IMR-90 (cell line): ENCODE measurements around the gene PAX5. TPM values are rescaled to one million over a fixed set of nuclear protein-coding genes. Genes with fewer than 3 reads are reported as not detected.

ENCODE experiments used
- ATAC-seq: fragments of 200-7000 bp; cut with Tn5 transposase; 2 replicates; pipeline ENCODE4 v1.9.1; 2020; ENCODE audit warnings: low read depth, mild to moderate bottlenecking, moderate library complexity
- BruUV-seq: library from RNA; stranded (reverse); fragments of 400-500 nt; replicated peaks from 2 replicates; lab custom pipeline; 2021; lab: Mats Ljungman, UMichigan
- CTCF ChIA-PET: fragments of 300-600 bp; formaldehyde crosslinking; extraction: SDS; loops from one replicate; lab custom pipeline; 2021; ENCODE audit warnings: antibody characterized with exemption; lab: Yijun Ruan, JAX
- POLR2A ChIA-PET: fragments of 300-600 bp; sonication (Branson Sonifier 250); formaldehyde crosslinking; loops from one replicate; lab custom pipeline; 2022; ENCODE audit warnings: antibody characterized with exemption; ENCODE audit not compliant: unreplicated experiment; lab: Charles Lee
- DNase-seq: peaks from one replicate; pipeline ENCODE4 v3.0.0; 2013
- H2AFZ ChIP-seq: replicated peaks from 2 replicates; pipeline ENCODE3; 2013; ENCODE audit warnings: low read length, mild to moderate bottlenecking; ENCODE audit not compliant: poor library complexity
- H2AK5ac ChIP-seq: 2 replicates; pipeline ENCODE4 v1.6.1; 2013; ENCODE audit warnings: low read depth, low read length, inconsistent platforms
- H2AK9ac ChIP-seq: replicated peaks from 2 replicates; pipeline ENCODE3; 2013; ENCODE audit warnings: mild to moderate bottlenecking, low read depth, low read length, moderate library complexity; ENCODE audit not compliant: poor library complexity
- H2BK120ac ChIP-seq: 2 replicates; pipeline ENCODE4 v1.6.1; 2013; ENCODE audit warnings: low read depth, low read length, inconsistent platforms
- H2BK15ac ChIP-seq: 3 replicates; pipeline ENCODE4 v1.6.1; 2013; ENCODE audit warnings: low read depth, low read length, inconsistent platforms
- H2BK20ac ChIP-seq: 2 replicates; pipeline ENCODE4 v1.6.1; 2013; ENCODE audit warnings: low read depth, mild to moderate bottlenecking, inconsistent platforms, low read length, moderate library complexity
- H2BK5ac ChIP-seq: 2 replicates; pipeline ENCODE4 v1.6.1; 2013; ENCODE audit warnings: mild to moderate bottlenecking, low read depth, low read length, inconsistent platforms; ENCODE audit not compliant: poor library complexity, severe bottlenecking
- H3K14ac ChIP-seq: replicated peaks from 2 replicates; pipeline ENCODE4 v1.6.1; 2013; ENCODE audit warnings: low read depth, low read length, inconsistent platforms
- H3K18ac ChIP-seq: 2 replicates; pipeline ENCODE4 v1.6.1; 2013; ENCODE audit warnings: low read depth, low read length, control low read depth
- H3K23ac ChIP-seq: 2 replicates; pipeline ENCODE4 v1.6.1; 2013; ENCODE audit warnings: low read depth, low read length, inconsistent platforms
- H3K27ac ChIP-seq: 2 replicates; pipeline ENCODE4 v1.5.1; 2013; ENCODE audit warnings: mild to moderate bottlenecking, control low read depth, low read length; ENCODE audit not compliant: insufficient read depth
- H3K27me3 ChIP-seq: 2 replicates; pipeline ENCODE4 v1.6.1; 2013; ENCODE audit warnings: low read length; ENCODE audit not compliant: control insufficient read depth, insufficient read depth
- H3K36me3 ChIP-seq: 2 replicates; pipeline ENCODE4 v1.6.1; 2013; ENCODE audit warnings: low read length, mixed read lengths; ENCODE audit not compliant: control insufficient read depth, insufficient read depth
- H3K4ac ChIP-seq: 2 replicates; pipeline ENCODE4 v1.6.1; 2013; ENCODE audit warnings: low read depth, low read length, inconsistent platforms
- H3K4me1 ChIP-seq: 2 replicates; pipeline ENCODE4 v1.6.1; 2013; ENCODE audit warnings: low read length, mixed read lengths; ENCODE audit not compliant: control insufficient read depth, insufficient read depth
- H3K4me2 ChIP-seq: 2 replicates; pipeline ENCODE4 v1.6.1; 2013; ENCODE audit warnings: low read depth, mild to moderate bottlenecking, control low read depth, low read length, moderate library complexity
- H3K4me3 ChIP-seq: 2 replicates; pipeline ENCODE4 v1.5.1; 2013; ENCODE audit warnings: low read depth, mild to moderate bottlenecking, control low read depth, low read length, moderate library complexity; ENCODE audit not compliant: insufficient read depth
- H3K56ac ChIP-seq: 2 replicates; pipeline ENCODE4 v1.6.1; 2013; ENCODE audit warnings: low read length, inconsistent platforms; ENCODE audit not compliant: insufficient read depth; ENCODE audit errors: extremely low read depth
- H3K79me1 ChIP-seq, 2 experiments: 2 replicates each; pipeline ENCODE4 v1.6.1; 2013; ENCODE audit warnings: low read length in 2 of 2, inconsistent platforms in 1 of 2, low read depth in 1 of 2
- H3K9ac ChIP-seq: 2 replicates; pipeline ENCODE4 v1.6.1; 2013; ENCODE audit warnings: low read depth, low read length, control low read depth
- H3K9me1 ChIP-seq: 2 replicates; pipeline ENCODE4 v1.6.1; 2013; ENCODE audit warnings: low read length, inconsistent platforms; ENCODE audit not compliant: insufficient read depth
- H3K9me3 ChIP-seq: 2 replicates; pipeline ENCODE4 v1.6.1; 2013; ENCODE audit warnings: low read length; ENCODE audit not compliant: control insufficient read depth, insufficient read depth
- H4K20me1 ChIP-seq: 2 replicates; pipeline ENCODE4 v1.6.1; 2013; ENCODE audit warnings: low read length, inconsistent platforms; ENCODE audit not compliant: insufficient read depth
- H4K5ac ChIP-seq: 2 replicates; pipeline ENCODE4 v1.6.1; 2013; ENCODE audit warnings: mild to moderate bottlenecking, low read depth, low read length, control low read depth
- H4K8ac ChIP-seq, 2 experiments: 2 replicates each; pipeline ENCODE4 v1.6.1; 2013; ENCODE audit warnings: low read depth in 2 of 2, low read length in 2 of 2, control low read depth in 1 of 2, inconsistent platforms in 1 of 2
- H4K91ac ChIP-seq: 2 replicates; pipeline ENCODE4 v1.6.1; 2013; ENCODE audit warnings: low read depth, low read length, inconsistent platforms; ENCODE audit not compliant: insufficient read depth
- BHLHE40 ChIP-seq: fragments of 150-350 bp; IDR thresholded peaks from 2 replicates; pipeline ENCODE4 v1.6.1; 2016; ENCODE audit warnings: mild to moderate bottlenecking, low read depth, low read length
- CEBPB ChIP-seq: IDR thresholded peaks from 2 replicates; pipeline ENCODE4 v1.6.1; 2012; ENCODE audit warnings: low read depth, low read length, improper control_type of control experiment
- CHD1 ChIP-seq: IDR thresholded peaks from 2 replicates; pipeline ENCODE4 v1.6.1; 2012; ENCODE audit warnings: low read depth, low read length, improper control_type of control experiment
- FOS ChIP-seq: fragments of 150-350 bp; IDR thresholded peaks from 2 replicates; pipeline ENCODE4 v1.6.1; 2016; ENCODE audit warnings: low read depth, low read length
- MAFK ChIP-seq: IDR thresholded peaks from 2 replicates; pipeline ENCODE4 v1.6.1; 2012; ENCODE audit warnings: low read depth, low read length, improper control_type of control experiment
- MAZ ChIP-seq: IDR thresholded peaks from 2 replicates; pipeline ENCODE4 v1.6.1; 2012; ENCODE audit warnings: low read depth, mild to moderate bottlenecking, low read length, improper control_type of control experiment, moderate library complexity, borderline replicate concordance
- MXI1 ChIP-seq: IDR thresholded peaks from 2 replicates; pipeline ENCODE4 v1.6.1; 2012; ENCODE audit warnings: low read depth, mild to moderate bottlenecking, low read length, moderate library complexity, borderline replicate concordance
- NFE2L2 ChIP-seq: fragments of 150-350 bp; IDR thresholded peaks from 2 replicates; pipeline ENCODE4 v1.6.1; 2016; ENCODE audit warnings: low read depth, mild to moderate bottlenecking, low read length
- POLR2A ChIP-seq: IDR thresholded peaks from 2 replicates; pipeline ENCODE4 v1.6.1; 2012; ENCODE audit warnings: mild to moderate bottlenecking, low read depth, low read length
- RCOR1 ChIP-seq: IDR thresholded peaks from 2 replicates; pipeline ENCODE4 v1.6.1; 2012; ENCODE audit warnings: mild to moderate bottlenecking, low read length, improper control_type of control experiment; ENCODE audit not compliant: insufficient replicate concordance
- RFX5 ChIP-seq: IDR thresholded peaks from 2 replicates; pipeline ENCODE4 v1.8.0; 2012; ENCODE audit warnings: low read depth, mild to moderate bottlenecking, low read length, moderate library complexity
- WGBS, 2 experiments: methylation state at CpG; one replicate each; pipeline versions ENCODE4 v1.1.5 to v1.1.7; 2013; ENCODE audit warnings: missing lambda C conversion rate in 2 of 2; ENCODE audit not compliant: insufficient read length in 1 of 2; ENCODE audit errors: extremely low coverage in 2 of 2; 5-methylcytosine and 5-hydroxymethylcytosine counted together
- dilution Hi-C: fragments of 300-500 bp; cut with HindIII; formaldehyde crosslinking; loops from one replicate; pipeline ENCODE4 v1.14.3; 2018; ENCODE audit warnings: low sequenced_read_pairs; ENCODE audit not compliant: unreplicated experiment
- in situ Hi-C: fragments of 300-500 bp; cut with MboI; formaldehyde crosslinking; loops from 3 replicates; pipeline ENCODE4 v1.14.3; 2019; ENCODE audit warnings: low sequenced_read_pairs, inconsistent platforms, mixed read lengths
- intact Hi-C: fragments of 100-400 bp; cut with micrococcal nuclease; formaldehyde crosslinking; loops from 2 replicates; pipeline ENCODE4 v1.10.0; 2022
- polyA plus RNA-seq, 3 experiments: library from polyadenylated mRNA; depleted of rRNA; stranded (reverse); fragments of >200 nt; gene quantifications; 2 replicates each; pipeline ENCODE4 v1.2.3, GENCODE V29; 2012; ENCODE audit warnings: low replicate concordance in 1 of 3
- total RNA-seq: library from RNA; depleted of rRNA; stranded (reverse); fragments of >200 nt; gene quantifications from 2 replicates; pipeline ENCODE4 v1.2.3, GENCODE V29; 2012
- TF ChIP-seq, protein P1 (sequence below): conservative IDR thresholded peaks from 2 replicates; pipeline ENCODE4 v1.5.1; 2012; ENCODE audit warnings: mild to moderate bottlenecking, low read depth, low read length, improper control_type of control experiment
- TF ChIP-seq, protein P2 (sequence below): fragments of 150-350 bp; IDR thresholded peaks from 2 replicates; pipeline ENCODE4 v1.6.1; 2017; ENCODE audit warnings: mild to moderate bottlenecking, antibody characterized with exemption, low read length, low read depth
- TF ChIP-seq, protein P3 (sequence below): fragments of 150-350 bp; IDR thresholded peaks from 2 replicates; pipeline ENCODE4 v1.6.1; 2016; ENCODE audit warnings: low read depth, mild to moderate bottlenecking, low read length, moderate library complexity, borderline replicate concordance

The PAX5 gene
- total and polyA plus RNA-seq, 2 of the 4 experiments (the other 2 are of a cell fraction), result not detected

DNA sequence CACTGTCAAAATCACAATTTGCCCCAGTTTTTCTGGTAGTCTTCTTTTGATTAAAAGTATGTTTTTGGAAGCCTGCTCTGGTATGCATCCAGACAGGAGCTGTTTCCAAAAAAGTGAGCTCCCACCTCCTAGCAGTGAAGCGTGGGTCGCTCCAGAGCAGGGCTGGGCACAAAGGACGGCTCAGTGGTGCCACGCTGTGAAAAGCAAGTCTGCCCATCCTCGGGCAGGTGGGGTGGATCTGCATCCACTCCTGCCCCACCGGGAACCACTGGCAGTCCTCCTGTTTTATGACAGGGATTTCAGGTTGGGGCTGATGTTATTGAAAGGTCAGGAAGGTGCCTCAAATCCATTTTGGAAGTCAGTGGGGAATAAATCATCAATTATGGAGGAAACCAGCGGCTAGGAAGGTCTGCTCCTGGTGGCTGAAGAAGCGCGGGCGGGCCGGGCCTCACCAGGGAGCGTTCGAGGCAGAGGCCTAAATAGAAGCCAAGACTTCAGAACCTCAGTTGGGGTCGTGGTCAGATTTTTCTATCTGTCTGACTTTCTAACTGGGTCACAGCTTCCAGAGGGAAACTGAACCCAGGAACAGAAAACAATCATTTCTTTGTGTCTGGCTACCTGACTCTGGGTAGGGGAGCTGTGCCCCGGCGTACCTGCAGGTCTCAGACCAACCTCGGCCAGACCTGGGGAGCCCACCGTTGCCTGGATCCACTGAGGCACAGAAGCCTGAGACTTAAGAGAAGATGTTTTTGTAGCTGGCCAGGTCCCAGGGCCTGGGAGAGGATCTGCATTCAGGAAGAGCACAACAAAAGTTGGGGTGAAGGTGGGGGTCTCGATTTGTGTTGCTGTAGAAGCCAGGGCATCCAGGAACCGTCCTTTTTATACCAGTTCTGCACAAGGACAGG, 168.1 kb downstream of the PAX5 start:
- no peak overlapping the region for H2BK120ac ChIP-seq
- H3K79me1 ChIP-seq, result no peaks in the 10 kb centered on the region
- no peaks in the 10 kb centered on the region; the same call in 1 of the 2 replicates for H4K20me1 ChIP-seq
- no peak overlapping the region for H4K5ac ChIP-seq
- no peak overlapping the region for H3K4ac ChIP-seq
- H4K8ac ChIP-seq, result no peak overlapping the region
- dilution Hi-C loops, result no loop called here
- BruUV-seq, result no TSS peak
- H3K14ac ChIP-seq, result no peak overlapping the region
- H2BK20ac ChIP-seq, result no peak overlapping the region
- H4K91ac ChIP-seq, result no peak overlapping the region
- no peaks in the 10 kb centered on the region for H3K4me1 ChIP-seq
- no peak overlapping the region for H3K4me2 ChIP-seq
- H2AFZ ChIP-seq, result no peak overlapping the region
- H3K9me1 ChIP-seq, result no peaks in the 10 kb centered on the region
- in situ Hi-C loops, result loop anchor here (25.0 kb wide), 1 partner anchor 396 kb away; no protein-coding TSS in a partner anchor
- 65% methylated on average over 4 of the region's 20 CpGs; no CpG with 5 or more reads in 1 of the 2 experiments for WGBS, 2 experiments
- no peak overlapping the region for H3K56ac ChIP-seq
- DNase-seq, result no peak
- intact Hi-C loops, result no loop called here
- H2BK15ac ChIP-seq, result no peak overlapping the region
- no peak overlapping the region for H3K18ac ChIP-seq
- no peak overlapping the region for H3K27ac ChIP-seq
- POLR2A ChIA-PET, result no interaction called here
- H3K9ac ChIP-seq, result no peak overlapping the region
- H2AK5ac ChIP-seq, result no peak overlapping the region
- CTCF ChIA-PET, result no interaction called here
- no peaks in the 10 kb centered on the region for H3K36me3 ChIP-seq
- no peak overlapping the region for H3K4me3 ChIP-seq
- no peaks in the 10 kb centered on the region for H3K9me3 ChIP-seq
- no peak for ATAC-seq
- no peak overlapping the region for H3K23ac ChIP-seq
- peaks cover 58% of the 10 kb centered on the region for H3K27me3 ChIP-seq
- no peak overlapping the region for H2BK5ac ChIP-seq
- H2AK9ac ChIP-seq, result no peak overlapping the region
- TF ChIP-seq CHD1, result no peak
- TF ChIP-seq, protein P1, sequence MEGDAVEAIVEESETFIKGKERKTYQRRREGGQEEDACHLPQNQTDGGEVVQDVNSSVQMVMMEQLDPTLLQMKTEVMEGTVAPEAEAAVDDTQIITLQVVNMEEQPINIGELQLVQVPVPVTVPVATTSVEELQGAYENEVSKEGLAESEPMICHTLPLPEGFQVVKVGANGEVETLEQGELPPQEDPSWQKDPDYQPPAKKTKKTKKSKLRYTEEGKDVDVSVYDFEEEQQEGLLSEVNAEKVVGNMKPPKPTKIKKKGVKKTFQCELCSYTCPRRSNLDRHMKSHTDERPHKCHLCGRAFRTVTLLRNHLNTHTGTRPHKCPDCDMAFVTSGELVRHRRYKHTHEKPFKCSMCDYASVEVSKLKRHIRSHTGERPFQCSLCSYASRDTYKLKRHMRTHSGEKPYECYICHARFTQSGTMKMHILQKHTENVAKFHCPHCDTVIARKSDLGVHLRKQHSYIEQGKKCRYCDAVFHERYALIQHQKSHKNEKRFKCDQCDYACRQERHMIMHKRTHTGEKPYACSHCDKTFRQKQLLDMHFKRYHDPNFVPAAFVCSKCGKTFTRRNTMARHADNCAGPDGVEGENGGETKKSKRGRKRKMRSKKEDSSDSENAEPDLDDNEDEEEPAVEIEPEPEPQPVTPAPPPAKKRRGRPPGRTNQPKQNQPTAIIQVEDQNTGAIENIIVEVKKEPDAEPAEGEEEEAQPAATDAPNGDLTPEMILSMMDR, result no peak
- no peak for TF ChIP-seq FOS
- TF ChIP-seq NFE2L2, result no peak
- TF ChIP-seq, protein P2, sequence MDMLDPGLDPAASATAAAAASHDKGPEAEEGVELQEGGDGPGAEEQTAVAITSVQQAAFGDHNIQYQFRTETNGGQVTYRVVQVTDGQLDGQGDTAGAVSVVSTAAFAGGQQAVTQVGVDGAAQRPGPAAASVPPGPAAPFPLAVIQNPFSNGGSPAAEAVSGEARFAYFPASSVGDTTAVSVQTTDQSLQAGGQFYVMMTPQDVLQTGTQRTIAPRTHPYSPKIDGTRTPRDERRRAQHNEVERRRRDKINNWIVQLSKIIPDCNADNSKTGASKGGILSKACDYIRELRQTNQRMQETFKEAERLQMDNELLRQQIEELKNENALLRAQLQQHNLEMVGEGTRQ, result no peak
- TF ChIP-seq MAFK, result no peak
- no peak for TF ChIP-seq CEBPB
- TF ChIP-seq, protein P3, sequence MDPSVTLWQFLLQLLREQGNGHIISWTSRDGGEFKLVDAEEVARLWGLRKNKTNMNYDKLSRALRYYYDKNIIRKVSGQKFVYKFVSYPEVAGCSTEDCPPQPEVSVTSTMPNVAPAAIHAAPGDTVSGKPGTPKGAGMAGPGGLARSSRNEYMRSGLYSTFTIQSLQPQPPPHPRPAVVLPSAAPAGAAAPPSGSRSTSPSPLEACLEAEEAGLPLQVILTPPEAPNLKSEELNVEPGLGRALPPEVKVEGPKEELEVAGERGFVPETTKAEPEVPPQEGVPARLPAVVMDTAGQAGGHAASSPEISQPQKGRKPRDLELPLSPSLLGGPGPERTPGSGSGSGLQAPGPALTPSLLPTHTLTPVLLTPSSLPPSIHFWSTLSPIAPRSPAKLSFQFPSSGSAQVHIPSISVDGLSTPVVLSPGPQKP, result no peak
- no peak for TF ChIP-seq MAZ
- TF ChIP-seq BHLHE40, result no peak
- TF ChIP-seq MXI1, result no peak
- no peak for TF ChIP-seq RFX5
- no peak for TF ChIP-seq RCOR1
- TF ChIP-seq POLR2A, result no peak
